ENCODE data around the gene GALNTL6. TPM values are rescaled to one million over a fixed set of nuclear protein-coding genes. Genes with fewer than 3 reads are reported as not detected.

GALNTL6 gene
- total RNA-seq, 4 donors from 2014 or later = 0.30 to 1.3 (median 0.60) TPM

- DNase-seq (ENCODE audit: low spot score in 2 of 2) = no peak
- intact Hi-C loops (cut with DNase I; ENCODE audit: low total_unique reads) = no loop called here
- TF ChIP-seq, protein P1, sequence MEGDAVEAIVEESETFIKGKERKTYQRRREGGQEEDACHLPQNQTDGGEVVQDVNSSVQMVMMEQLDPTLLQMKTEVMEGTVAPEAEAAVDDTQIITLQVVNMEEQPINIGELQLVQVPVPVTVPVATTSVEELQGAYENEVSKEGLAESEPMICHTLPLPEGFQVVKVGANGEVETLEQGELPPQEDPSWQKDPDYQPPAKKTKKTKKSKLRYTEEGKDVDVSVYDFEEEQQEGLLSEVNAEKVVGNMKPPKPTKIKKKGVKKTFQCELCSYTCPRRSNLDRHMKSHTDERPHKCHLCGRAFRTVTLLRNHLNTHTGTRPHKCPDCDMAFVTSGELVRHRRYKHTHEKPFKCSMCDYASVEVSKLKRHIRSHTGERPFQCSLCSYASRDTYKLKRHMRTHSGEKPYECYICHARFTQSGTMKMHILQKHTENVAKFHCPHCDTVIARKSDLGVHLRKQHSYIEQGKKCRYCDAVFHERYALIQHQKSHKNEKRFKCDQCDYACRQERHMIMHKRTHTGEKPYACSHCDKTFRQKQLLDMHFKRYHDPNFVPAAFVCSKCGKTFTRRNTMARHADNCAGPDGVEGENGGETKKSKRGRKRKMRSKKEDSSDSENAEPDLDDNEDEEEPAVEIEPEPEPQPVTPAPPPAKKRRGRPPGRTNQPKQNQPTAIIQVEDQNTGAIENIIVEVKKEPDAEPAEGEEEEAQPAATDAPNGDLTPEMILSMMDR (IDR thresholded peaks at IDR 0.05) = no peak
- no peak for TF ChIP-seq POLR2A (IDR thresholded peaks at IDR 0.05)
- H3K4me3 ChIP-seq (ENCODE audit: low read depth, poor library complexity, severe bottlenecking) = no peak overlapping the region
- 83 to 88% methylated on average over 2 of the region's 2 CpGs for WGBS, 2 donors
Measured at GRCh38 chr4:171948038-171948437, 134.8 kb downstream of the GALNTL6 start.

- 17 to 29% methylated on average over 1 of the region's 1 CpG for WGBS, 2 donors
- TF ChIP-seq, protein P1 (IDR thresholded peaks at IDR 0.05) = no peak
- TF ChIP-seq POLR2A (IDR thresholded peaks at IDR 0.05) = no peak
- no peak overlapping the region for H3K4me3 ChIP-seq (ENCODE audit: low read depth, poor library complexity, severe bottlenecking)
- no peak for DNase-seq (ENCODE audit: low spot score in 2 of 2)
- intact Hi-C loops (cut with DNase I; ENCODE audit: low total_unique reads) = no loop called here
Measured at GRCh38 chr4:171954650-171955049, 141.4 kb downstream of the GALNTL6 start.

DNA sequence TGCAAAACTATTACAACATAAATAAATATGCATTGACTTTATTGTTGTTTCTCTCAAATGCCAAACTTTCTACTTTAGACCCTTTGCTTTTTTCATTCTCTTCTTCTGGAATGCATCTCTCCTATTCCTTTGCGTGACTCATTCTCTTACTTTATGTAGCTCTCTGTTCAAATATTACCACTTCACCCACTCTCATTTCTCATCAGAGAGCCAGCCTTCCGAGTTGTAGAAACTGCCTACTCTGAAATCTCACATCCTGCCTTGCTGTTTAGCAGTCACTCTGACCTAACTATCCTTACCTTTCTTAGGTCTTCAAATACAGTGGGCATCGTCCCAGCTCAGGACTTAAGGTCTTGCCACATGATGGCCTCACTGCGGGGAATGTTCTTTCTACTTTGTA, 143.5 kb downstream of the GALNTL6 start:
- TF ChIP-seq POLR2A (IDR thresholded peaks at IDR 0.05) = no peak
- TF ChIP-seq, protein P1 (IDR thresholded peaks at IDR 0.05) = no peak
- H3K4me3 ChIP-seq (ENCODE audit: low read depth, poor library complexity, severe bottlenecking) = no peak overlapping the region
- 77 to 85% methylated on average over 4 of the region's 4 CpGs for WGBS, 2 donors
- DNase-seq (ENCODE audit: low spot score in 2 of 2) = no peak
- intact Hi-C loops (cut with DNase I; ENCODE audit: low total_unique reads) = no loop called here

GRCh38 chr4:171962110-171962509, 148.9 kb downstream of the GALNTL6 start:
- DNase-seq (ENCODE audit: low spot score in 2 of 2) = no peak
- no peak overlapping the region for H3K4me3 ChIP-seq (ENCODE audit: low read depth, poor library complexity, severe bottlenecking)
- 80 to 82% methylated on average over 5 of the region's 5 CpGs for WGBS, 2 donors
- TF ChIP-seq, protein P1 (IDR thresholded peaks at IDR 0.05) = no peak
- TF ChIP-seq POLR2A (IDR thresholded peaks at IDR 0.05) = no peak
- intact Hi-C loops (cut with DNase I; ENCODE audit: low total_unique reads) = no loop called here

- WGBS, 2 donors = 50 to 75% methylated on average over 2 of the region's 2 CpGs
- DNase-seq (ENCODE audit: low spot score in 2 of 2) = no peak
- no peak overlapping the region for H3K4me3 ChIP-seq (ENCODE audit: low read depth, poor library complexity, severe bottlenecking)
- TF ChIP-seq, protein P1 (IDR thresholded peaks at IDR 0.05) = no peak
- TF ChIP-seq POLR2A (IDR thresholded peaks at IDR 0.05) = no peak
- intact Hi-C loops (cut with DNase I; ENCODE audit: low total_unique reads) = no loop called here
Measured at GRCh38 chr4:171966356-171966755, 153.2 kb downstream of the GALNTL6 start.

- intact Hi-C loops (cut with DNase I; ENCODE audit: low total_unique reads) = no loop called here
- no peak overlapping the region for H3K4me3 ChIP-seq (ENCODE audit: low read depth, poor library complexity, severe bottlenecking)
- TF ChIP-seq, protein P1 (IDR thresholded peaks at IDR 0.05) = no peak
- TF ChIP-seq POLR2A (IDR thresholded peaks at IDR 0.05) = no peak
- DNase-seq (ENCODE audit: low spot score in 2 of 2) = no peak
Measured at GRCh38 chr4:171978216-171978615, 165.0 kb downstream of the GALNTL6 start.

All from lower leg skin (tissue), 4 donors.